Tongue (tissue), 2 donors: ENCODE measurements around the gene BBIP1. TPM values are rescaled to one million over a fixed set of nuclear protein-coding genes. Genes with fewer than 3 reads are reported as not detected.
"Not testable (repeated sequence)": the region's sequence is repeated elsewhere in the genome, so short reads cannot be mapped to it uniquely, and the experiment has no call there.

ENCODE experiments used
- DNase-seq: peaks from one replicate; pipeline ENCODE4 v3.0.0-alpha.2; 2015
- total RNA-seq: library from RNA; depleted of rRNA; stranded (reverse); fragments of >200 nt; gene quantifications from one replicate; pipeline ENCODE4 v1.2.3, GENCODE V29; 2014

BBIP1 gene
- total RNA-seq, 1 donor from 2014 or later = 25.2 TPM

GRCh38 chr10:110881905-110882304 is 37.1 kb downstream of the BBIP1 start:
- no peak for DNase-seq

- DNase-seq = no peak
Measured at GRCh38 chr10:110881247-110881646, 37.7 kb downstream of the BBIP1 start.

- no peak for DNase-seq
Measured at GRCh38 chr10:110880012-110880411, 39.0 kb downstream of the BBIP1 start.

GRCh38 chr10:110876788-110877187 is 42.2 kb downstream of the BBIP1 start:
- DNase-seq = no peak

- DNase-seq = no peak
Measured at GRCh38 chr10:110876000-110876399, 43.0 kb downstream of the BBIP1 start.

GRCh38 chr10:110873951-110874350 is 45.0 kb downstream of the BBIP1 start:
- DNase-seq = no peak

GRCh38 chr10:110872984-110873923 is 45.7 kb downstream of the BBIP1 start:
- DNase-seq = no peak

- DNase-seq = peak; percentile 95
Measured at GRCh38 chr10:110872145-110872983, 46.6 kb downstream of the BBIP1 start.

GRCh38 chr10:110871298-110872084 is 47.5 kb downstream of the BBIP1 start, which contains the start of gene PDCD4:
TSS of gene PDCD4 (plus strand) at chr10:110871928. CDS start at chr10:110876028, 4,100 bp downstream.
- DNase-seq = peak; percentile 100

- no peak for DNase-seq
Measured at GRCh38 chr10:110870823-110871297, 48.1 kb downstream of the BBIP1 start.

GRCh38 chr10:110868981-110869380 is 50.0 kb downstream of the BBIP1 start:
- no peak for DNase-seq

- no peak for DNase-seq
Measured at GRCh38 chr10:110867807-110868465, 51.0 kb downstream of the BBIP1 start.

- not testable (repeated sequence) for DNase-seq
Measured at GRCh38 chr10:110867011-110867806, 51.8 kb downstream of the BBIP1 start.

- DNase-seq = no peak
Measured at GRCh38 chr10:110865809-110866482, 53.0 kb downstream of the BBIP1 start.

- DNase-seq = peak; percentile 93
Measured at GRCh38 chr10:110865186-110865808, 53.7 kb downstream of the BBIP1 start.

- peak; percentile 84 for DNase-seq
Measured at GRCh38 chr10:110864662-110865140, 54.3 kb downstream of the BBIP1 start.

- DNase-seq = no peak
Measured at GRCh38 chr10:110863956-110864355, 55.0 kb downstream of the BBIP1 start.

GRCh38 chr10:110863361-110863760 is 55.6 kb downstream of the BBIP1 start:
- DNase-seq = no peak

- no peak for DNase-seq
Measured at GRCh38 chr10:110862961-110863360, 56.0 kb downstream of the BBIP1 start.
